Caco-2 (cell line): ENCODE results near the gene DCST1. TPM values are rescaled to one million over a fixed set of nuclear protein-coding genes. Genes with fewer than 3 reads are reported as not detected.

Experiments
- BruUV-seq: library from RNA; stranded (reverse); fragments of 400-500 nt; replicated peaks from 2 replicates; lab custom pipeline; 2021; lab: Mats Ljungman, UMichigan
- CTCF ChIA-PET: fragments of 300-600 bp; sonication (Branson Sonifier 250); formaldehyde crosslinking; loops from one replicate; lab custom pipeline; 2022; ENCODE audit warnings: antibody characterized with exemption; lab: Charles Lee
- POLR2A ChIA-PET: fragments of 300-600 bp; sonication (Branson Sonifier 250); formaldehyde crosslinking; loops from one replicate; lab custom pipeline; 2022; ENCODE audit warnings: antibody characterized with exemption; lab: Charles Lee
- DNase-seq, 2 experiments: peaks; one replicate each; pipeline versions ENCODE4 v3.0.0 to v3.0.0-alpha.2; 2020 to 2022
- H3K27me3 ChIP-seq: replicated peaks from 2 replicates; pipeline ENCODE4 v1.6.0; 2011; ENCODE audit warnings: low read length; ENCODE audit not compliant: control insufficient read depth, insufficient read depth
- H3K36me3 ChIP-seq: 2 replicates; pipeline ENCODE4 v1.5.1; 2011; ENCODE audit warnings: low read length; ENCODE audit not compliant: control insufficient read depth, insufficient read depth
- H3K4me1 ChIP-seq: fragments of 250-450 bp; sonication (Bioruptor Pico); 2 replicates; pipeline ENCODE4 v1.5.1; 2020; ENCODE audit warnings: mild to moderate bottlenecking
- H3K4me3 ChIP-seq: 2 replicates; pipeline ENCODE4 v1.5.1; 2011; ENCODE audit warnings: low read depth, mild to moderate bottlenecking, control low read depth, low read length
- H3K9me3 ChIP-seq: fragments of 250-450 bp; sonication (Bioruptor Pico); 2 replicates; pipeline ENCODE4 v1.5.1; 2020; ENCODE audit warnings: mild to moderate bottlenecking, moderate library complexity
- H3K27ac Mint-ChIP-seq: one replicate; pipeline ENCODE4 v1.8.0; 2022; ENCODE audit warnings: mixed read lengths; ENCODE audit not compliant: unreplicated experiment
- H3K27me3 Mint-ChIP-seq: one replicate; pipeline ENCODE4 v1.8.0; 2022; ENCODE audit warnings: mixed read lengths; ENCODE audit not compliant: insufficient read depth, unreplicated experiment
- H3K36me3 Mint-ChIP-seq: one replicate; pipeline ENCODE4 v1.8.0; 2022; ENCODE audit warnings: mild to moderate bottlenecking, mixed read lengths; ENCODE audit not compliant: insufficient read depth, unreplicated experiment
- H3K4me1 Mint-ChIP-seq: one replicate; pipeline ENCODE4 v1.8.0; 2022; ENCODE audit warnings: low read depth, mixed read lengths; ENCODE audit not compliant: unreplicated experiment
- H3K4me3 Mint-ChIP-seq: one replicate; pipeline ENCODE4 v1.8.0; 2022; ENCODE audit warnings: mild to moderate bottlenecking, moderate library complexity, mixed read lengths; ENCODE audit not compliant: unreplicated experiment
- H3K9me3 Mint-ChIP-seq: one replicate; pipeline ENCODE4 v1.8.0; 2022; ENCODE audit warnings: mixed read lengths; ENCODE audit not compliant: unreplicated experiment
- CTCF ChIP-seq, 2 experiments: fragments of 200-600 bp in 1 of 2; IDR thresholded peaks; 1 replicate in 1 of 2; 2 replicates in 1 of 2; pipeline versions ENCODE4 v1.5.1 to v1.8.0; 2011 to 2022; ENCODE audit warnings: antibody characterized with exemption in 1 of 2, control low read depth in 1 of 2, inconsistent platforms in 1 of 2, low read depth in 1 of 2, low read length in 1 of 2, mild to moderate bottlenecking in 1 of 2, moderate library complexity in 1 of 2; ENCODE audit not compliant: insufficient read depth in 1 of 2, severe bottlenecking in 1 of 2, unreplicated experiment in 1 of 2
- intact Hi-C: fragments of 100-400 bp; cut with micrococcal nuclease; formaldehyde crosslinking; loops from one replicate; pipeline ENCODE4 v1.10.0; 2022; ENCODE audit not compliant: unreplicated experiment
- total RNA-seq: library from RNA; stranded (reverse); gene quantifications from 2 replicates; pipeline ENCODE4 v1.2.3, GENCODE V29; 2022

Gene DCST1
- total RNA-seq, 1 experiment from 2014 or later = not detected

GRCh38 chr1:155024315-155024714, 9.3 kb upstream of the DCST1 start:
- ChIA-PET POLR2A (no interaction called here), CTCF (interaction anchor here (1.0 kb wide), 2 partner anchors 27 to 81 kb away, joined by 3 to 4 read pairs; partner anchors contain the start of gene ADAM15)
- H3K9me3 Mint-ChIP-seq = no peaks in the 10 kb centered on the region
- no peaks in the 10 kb centered on the region for H3K27me3 ChIP-seq
- H3K36me3 ChIP-seq = no peaks in the 10 kb centered on the region
- H3K4me1 ChIP-seq = peaks cover 10% of the 10 kb centered on the region
- H3K4me3 Mint-ChIP-seq = no peak overlapping the region
- intact Hi-C loops = no loop called here
- peaks cover 25% of the 10 kb centered on the region for H3K4me1 Mint-ChIP-seq
- no peaks in the 10 kb centered on the region for H3K9me3 ChIP-seq
- no peaks in the 10 kb centered on the region for H3K27me3 Mint-ChIP-seq
- no peak for DNase-seq
- no peak overlapping the region for H3K4me3 ChIP-seq
- H3K27ac Mint-ChIP-seq = no peak overlapping the region
- peaks cover 27% of the 10 kb centered on the region for H3K36me3 Mint-ChIP-seq
- no peak for TF ChIP-seq CTCF (IDR thresholded peaks at IDR 0.05; ENCODE audit: insufficient read depth in 1 of 2, low read depth in 1 of 2, low read length in 1 of 2, severe bottlenecking in 1 of 2, unreplicated experiment in 1 of 2)
- BruUV-seq = no TSS peak

GRCh38 chr1:155026154-155026553, 7.5 kb upstream of the DCST1 start:
- intact Hi-C loops = no loop called here
- ChIA-PET POLR2A (no interaction called here), CTCF (interaction anchor here (1.1 kb wide), 1 partner anchor 8 kb away, joined by 3 read pairs; no protein-coding TSS in a partner anchor)
- no peaks in the 10 kb centered on the region for H3K9me3 Mint-ChIP-seq
- no TSS peak for BruUV-seq
- TF ChIP-seq CTCF (IDR thresholded peaks at IDR 0.05; ENCODE audit: insufficient read depth in 1 of 2, low read depth in 1 of 2, low read length in 1 of 2, severe bottlenecking in 1 of 2, unreplicated experiment in 1 of 2) = no peak
- Histone ChIP-seq H3K36me3 (no peaks in the 10 kb centered on the region), H3K27me3 (no peaks in the 10 kb centered on the region), H3K4me3 (no peak overlapping the region), H3K9me3 (no peaks in the 10 kb centered on the region), H3K4me1 (peaks cover 10% of the 10 kb centered on the region)
- no peaks in the 10 kb centered on the region for H3K27me3 Mint-ChIP-seq
- H3K4me3 Mint-ChIP-seq = no peak overlapping the region
- peaks cover 14% of the 10 kb centered on the region for H3K4me1 Mint-ChIP-seq
- H3K27ac Mint-ChIP-seq = no peak overlapping the region
- DNase-seq = no peak
- peaks cover 9% of the 10 kb centered on the region for H3K36me3 Mint-ChIP-seq

GRCh38 chr1:155026588-155026987, 7.0 kb upstream of the DCST1 start:
- Histone ChIP-seq H3K4me1 (peaks cover 10% of the 10 kb centered on the region), H3K4me3 (no peak overlapping the region), H3K9me3 (no peaks in the 10 kb centered on the region), H3K27me3 (no peaks in the 10 kb centered on the region), H3K36me3 (no peaks in the 10 kb centered on the region)
- intact Hi-C loops = no loop called here
- TF ChIP-seq CTCF (IDR thresholded peaks at IDR 0.05; ENCODE audit: insufficient read depth in 1 of 2, low read depth in 1 of 2, low read length in 1 of 2, severe bottlenecking in 1 of 2, unreplicated experiment in 1 of 2) = no peak
- Mint-ChIP-seq H3K36me3 (peaks cover 5% of the 10 kb centered on the region), H3K4me3 (no peak overlapping the region), H3K27ac (no peak overlapping the region), H3K4me1 (peaks cover 11% of the 10 kb centered on the region), H3K27me3 (no peaks in the 10 kb centered on the region), H3K9me3 (no peaks in the 10 kb centered on the region)
- ChIA-PET CTCF (interaction anchor here (1.1 kb wide), 1 partner anchor 9 kb away, joined by 3 read pairs; no protein-coding TSS in a partner anchor), POLR2A (no interaction called here)
- no peak for DNase-seq
- no TSS peak for BruUV-seq
